GM12873 (cell line): ENCODE data around the gene MAP4K5.

ENCODE experiments used
- TF ChIP-seq, protein P1 (sequence below): IDR thresholded peaks from 2 replicates; pipeline ENCODE4 v1.5.1; 2012; ENCODE audit warnings: low read depth, mild to moderate bottlenecking, moderate library complexity, low read length, control low read depth; ENCODE audit not compliant: insufficient read depth; ENCODE audit errors: missing control alignments

MAP4K5 gene

GRCh38 chr14:50560931-50561285 is 28.5 kb upstream of the MAP4K5 start:
- TF ChIP-seq, protein P1, sequence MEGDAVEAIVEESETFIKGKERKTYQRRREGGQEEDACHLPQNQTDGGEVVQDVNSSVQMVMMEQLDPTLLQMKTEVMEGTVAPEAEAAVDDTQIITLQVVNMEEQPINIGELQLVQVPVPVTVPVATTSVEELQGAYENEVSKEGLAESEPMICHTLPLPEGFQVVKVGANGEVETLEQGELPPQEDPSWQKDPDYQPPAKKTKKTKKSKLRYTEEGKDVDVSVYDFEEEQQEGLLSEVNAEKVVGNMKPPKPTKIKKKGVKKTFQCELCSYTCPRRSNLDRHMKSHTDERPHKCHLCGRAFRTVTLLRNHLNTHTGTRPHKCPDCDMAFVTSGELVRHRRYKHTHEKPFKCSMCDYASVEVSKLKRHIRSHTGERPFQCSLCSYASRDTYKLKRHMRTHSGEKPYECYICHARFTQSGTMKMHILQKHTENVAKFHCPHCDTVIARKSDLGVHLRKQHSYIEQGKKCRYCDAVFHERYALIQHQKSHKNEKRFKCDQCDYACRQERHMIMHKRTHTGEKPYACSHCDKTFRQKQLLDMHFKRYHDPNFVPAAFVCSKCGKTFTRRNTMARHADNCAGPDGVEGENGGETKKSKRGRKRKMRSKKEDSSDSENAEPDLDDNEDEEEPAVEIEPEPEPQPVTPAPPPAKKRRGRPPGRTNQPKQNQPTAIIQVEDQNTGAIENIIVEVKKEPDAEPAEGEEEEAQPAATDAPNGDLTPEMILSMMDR = no peak

- TF ChIP-seq, protein P1 = no peak
Observed at GRCh38 chr14:50559990-50560930, 27.9 kb upstream of the MAP4K5 start, which contains the start of gene ATL1. ATL1 (plus strand) TSS chr14:50560145; CDS start chr14:50560266, 121 bp downstream.

DNA sequence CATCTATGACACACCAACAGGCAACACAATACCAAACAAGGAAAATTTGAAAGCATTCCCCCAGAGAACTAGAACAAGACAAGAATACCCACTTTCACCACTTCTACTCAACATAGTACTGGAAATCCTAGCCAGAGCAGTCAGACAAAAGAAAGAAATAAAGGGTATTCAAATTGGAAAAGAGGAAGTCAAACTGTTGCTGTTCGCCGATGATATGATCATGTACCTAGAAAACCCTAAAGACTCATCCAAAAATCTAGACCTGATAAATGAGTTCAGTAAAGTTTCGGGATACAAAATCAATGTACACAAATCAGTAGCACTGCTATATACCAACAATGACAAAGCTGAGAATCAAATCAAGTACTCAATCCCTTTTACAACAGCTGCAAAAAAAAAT is 19.5 kb upstream of the MAP4K5 start:
- TF ChIP-seq, protein P1 = no peak

- TF ChIP-seq, protein P1 = no peak
Observed at GRCh38 chr14:50550294-50550693, 17.9 kb upstream of the MAP4K5 start.

GRCh38 chr14:50545618-50546017 is 13.2 kb upstream of the MAP4K5 start:
- TF ChIP-seq, protein P1 = no peak

- TF ChIP-seq, protein P1 = no peak
Observed at GRCh38 chr14:50544911-50545310, 12.5 kb upstream of the MAP4K5 start.

- TF ChIP-seq, protein P1 = peak; percentile 64
Observed at GRCh38 chr14:50542941-50543418, 10.6 kb upstream of the MAP4K5 start.
